NCI-H446 treated with DMSO at 0.1 percent for 48 hours (cell line): ENCODE results near the gene LDLRAD4.

Source experiments
- DNase-seq: peaks from one replicate; lab custom pipeline; 2025; lab: John Stamatoyannopoulos, UW

Gene LDLRAD4

GRCh38 chr18:13550418-13551304 is 332.1 kb downstream of the LDLRAD4 start:
- no peak for DNase-seq

GRCh38 chr18:13551305-13551603 is 332.7 kb downstream of the LDLRAD4 start:
- DNase-seq = no peak

- DNase-seq = no peak
Observed at GRCh38 chr18:13551841-13552733, 333.5 kb downstream of the LDLRAD4 start.

- DNase-seq = no peak
Observed at GRCh38 chr18:13553449-13553848, 334.9 kb downstream of the LDLRAD4 start.

GRCh38 chr18:13555192-13555591 is 336.6 kb downstream of the LDLRAD4 start:
- DNase-seq = no peak

- DNase-seq = no peak
Observed at GRCh38 chr18:13555865-13556264, 337.3 kb downstream of the LDLRAD4 start.

- DNase-seq = no peak
Observed at GRCh38 chr18:13556502-13556901, 337.9 kb downstream of the LDLRAD4 start.

GRCh38 chr18:13558124-13558523 is 339.6 kb downstream of the LDLRAD4 start:
- DNase-seq = no peak

GRCh38 chr18:13558790-13559189 is 340.2 kb downstream of the LDLRAD4 start:
- DNase-seq = no peak

GRCh38 chr18:13559754-13560153 is 341.2 kb downstream of the LDLRAD4 start:
- no peak for DNase-seq

GRCh38 chr18:13560306-13560705 is 341.7 kb downstream of the LDLRAD4 start:
- DNase-seq = no peak

GRCh38 chr18:13562494-13563029 is 344.0 kb downstream of the LDLRAD4 start:
- DNase-seq = no peak

- no peak for DNase-seq
Observed at GRCh38 chr18:13563390-13563805, 344.8 kb downstream of the LDLRAD4 start.

GRCh38 chr18:13564579-13564978 is 346.0 kb downstream of the LDLRAD4 start:
- DNase-seq = no peak

- no peak for DNase-seq
Observed at GRCh38 chr18:13565228-13565627, 346.7 kb downstream of the LDLRAD4 start.

- no peak for DNase-seq
Observed at GRCh38 chr18:13566941-13567746, 348.6 kb downstream of the LDLRAD4 start.

- DNase-seq = no peak
Observed at GRCh38 chr18:13568443-13569392, 350.2 kb downstream of the LDLRAD4 start.

GRCh38 chr18:13570216-13570615 is 351.7 kb downstream of the LDLRAD4 start:
- DNase-seq = no peak

- no peak for DNase-seq
Observed at GRCh38 chr18:13570856-13571495, 352.4 kb downstream of the LDLRAD4 start.

- no peak for DNase-seq
Observed at GRCh38 chr18:13572148-13572547, 353.6 kb downstream of the LDLRAD4 start.
